Measurements from ENCODE around the gene GLIS1.

Gene GLIS1

GRCh38 chr1:53562291-53562980 lies 176.5 kb downstream of the GLIS1 start:
- Histone ChIP-seq H3K36me3 (replicated peaks) (no peaks in the 10 kb centered on the region), H3K27ac (no peak overlapping the region), H3K27me3 (replicated peaks) (no peaks in the 10 kb centered on the region), H3K4me3 (ENCODE audit: low read depth, low read length) (no peak overlapping the region)
- in situ Hi-C loops (cut with HindIII; ENCODE audit: low pct_ligation_motif_present, low sequenced_read_pairs), result no loop called here
- no peak for DNase-seq
- no peak for TF ChIP-seq CTCF (IDR thresholded peaks at IDR 0.05; ENCODE audit: low read depth, low read length, missing control alignments)

GRCh38 chr1:53561503-53562105 lies 177.4 kb downstream of the GLIS1 start:
- H3K36me3 ChIP-seq (replicated peaks), result peaks cover 3% of the 10 kb centered on the region
- no peak overlapping the region for H3K27ac ChIP-seq
- no peak overlapping the region for H3K4me3 ChIP-seq (ENCODE audit: low read depth, low read length)
- H3K27me3 ChIP-seq (replicated peaks), result no peaks in the 10 kb centered on the region
- TF ChIP-seq CTCF (IDR thresholded peaks at IDR 0.05; ENCODE audit: low read depth, low read length, missing control alignments), result no peak
- in situ Hi-C loops (cut with HindIII; ENCODE audit: low pct_ligation_motif_present, low sequenced_read_pairs), result no loop called here
- DNase-seq, result no peak

DNA sequence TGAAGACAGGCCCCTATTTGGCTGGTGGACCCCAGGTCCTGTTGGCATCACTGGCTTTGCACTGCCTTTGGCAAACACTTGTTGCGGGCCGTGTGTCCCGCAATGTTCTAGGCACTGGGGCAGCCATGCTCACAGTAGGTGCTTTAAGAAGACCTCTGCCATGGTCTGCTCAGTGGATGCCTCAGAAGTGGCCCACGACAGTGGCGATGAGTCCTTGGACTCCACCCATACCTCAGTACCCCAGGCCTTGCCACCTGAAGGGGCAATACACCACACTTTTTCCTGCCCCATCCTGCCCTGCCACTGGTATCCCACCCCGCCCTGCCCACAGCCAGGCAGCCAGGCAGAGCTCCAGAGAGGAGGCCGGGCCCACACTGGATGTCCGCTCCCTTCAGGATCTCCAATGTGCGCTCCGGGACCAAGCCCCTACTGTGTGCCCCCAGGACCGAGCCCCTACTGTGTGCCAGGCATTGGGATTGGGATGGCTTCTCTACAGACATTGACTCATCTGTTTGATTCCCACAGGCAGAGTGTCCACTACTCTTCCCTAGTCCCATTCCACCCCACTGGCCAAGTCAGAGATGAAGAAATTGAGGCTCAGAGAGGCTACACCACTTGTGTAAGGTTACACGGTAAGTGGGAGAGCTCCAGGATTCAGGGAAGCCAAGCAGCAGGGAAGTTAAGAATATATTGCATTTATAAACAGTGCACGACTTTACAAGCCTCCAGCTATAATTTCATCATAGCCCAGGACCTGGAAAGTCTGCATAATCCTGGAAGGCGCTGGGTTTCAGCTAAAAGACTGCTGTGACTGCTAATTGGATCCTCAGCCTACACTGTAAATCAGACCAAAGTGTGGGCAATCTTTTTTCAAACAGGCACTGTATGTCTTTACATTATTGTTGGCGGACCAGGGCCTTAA lies 178.1 kb downstream of the GLIS1 start:
- Histone ChIP-seq H3K36me3 (replicated peaks) (peaks cover 4% of the 10 kb centered on the region), H3K27me3 (replicated peaks) (no peaks in the 10 kb centered on the region), H3K27ac (no peak overlapping the region), H3K4me3 (ENCODE audit: low read depth, low read length) (no peak overlapping the region)
- TF ChIP-seq CTCF (IDR thresholded peaks at IDR 0.05; ENCODE audit: low read depth, low read length, missing control alignments), result no peak
- in situ Hi-C loops (cut with HindIII; ENCODE audit: low pct_ligation_motif_present, low sequenced_read_pairs), result no loop called here
- DNase-seq, result no peak

DNA sequence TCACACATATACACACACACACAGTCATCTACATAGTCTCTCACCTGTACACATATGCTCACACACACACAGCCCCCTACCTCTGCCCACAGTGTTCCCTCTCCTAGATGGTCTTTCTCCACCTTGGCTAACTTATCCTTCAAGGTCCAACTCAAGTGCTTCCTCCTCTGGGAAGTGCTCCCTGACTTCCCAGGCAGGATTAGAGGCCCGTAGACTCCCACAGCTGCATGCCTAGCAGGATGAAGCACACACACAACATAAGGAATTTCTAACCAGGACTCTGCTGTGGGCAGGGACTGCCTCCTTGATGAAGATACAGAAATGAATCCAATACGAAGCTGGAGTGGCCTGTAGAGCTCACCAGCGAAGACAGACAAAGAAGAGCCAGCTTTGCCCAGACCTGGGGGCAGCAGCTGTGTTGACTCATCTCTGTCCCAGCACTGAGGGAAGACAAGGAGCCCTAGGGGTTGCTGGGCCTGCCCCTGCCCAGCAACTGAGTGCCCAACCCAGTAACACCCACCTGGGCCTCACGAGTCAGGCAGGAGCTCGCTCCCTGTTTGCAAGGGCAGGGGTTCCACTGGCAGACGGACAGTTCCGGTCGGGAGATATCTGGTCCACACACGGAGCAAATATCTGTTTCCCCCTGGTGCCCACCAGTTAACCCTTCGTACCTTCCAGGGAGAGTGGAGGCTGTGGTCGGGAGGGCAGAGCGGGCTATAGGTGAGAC lies 178.9 kb downstream of the GLIS1 start:
- DNase-seq, result no peak
- Histone ChIP-seq H3K27ac (no peak overlapping the region), H3K27me3 (replicated peaks) (no peaks in the 10 kb centered on the region), H3K4me3 (ENCODE audit: low read depth, low read length) (no peak overlapping the region), H3K36me3 (replicated peaks) (peaks cover 4% of the 10 kb centered on the region)
- TF ChIP-seq CTCF (IDR thresholded peaks at IDR 0.05; ENCODE audit: low read depth, low read length, missing control alignments), result no peak
- in situ Hi-C loops (cut with HindIII; ENCODE audit: low pct_ligation_motif_present, low sequenced_read_pairs), result no loop called here

DNA sequence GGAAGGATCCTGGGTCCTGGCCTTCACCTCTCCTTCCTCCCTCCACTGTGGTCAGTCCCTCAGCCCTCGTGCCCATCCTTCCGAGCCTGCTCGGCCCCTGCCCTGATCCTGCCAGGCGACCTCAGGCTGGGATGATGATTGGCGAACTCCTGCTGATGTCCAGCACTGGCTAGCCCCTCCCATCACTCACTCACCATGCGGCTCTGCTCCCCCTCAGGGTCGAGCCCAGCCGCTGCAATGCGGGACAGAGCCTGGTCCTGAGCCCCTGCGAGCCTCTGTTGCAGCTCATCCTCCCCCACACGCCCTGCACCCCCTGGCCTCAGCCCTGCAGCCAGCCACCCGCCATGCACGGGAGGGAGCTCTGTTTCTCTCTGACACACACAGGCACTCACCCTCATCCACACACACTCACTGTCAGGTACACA lies 179.6 kb downstream of the GLIS1 start:
- peaks cover 4% of the 10 kb centered on the region for H3K36me3 ChIP-seq (replicated peaks)
- no peak for DNase-seq
- H3K4me3 ChIP-seq (ENCODE audit: low read depth, low read length), result no peak overlapping the region
- no peaks in the 10 kb centered on the region for H3K27me3 ChIP-seq (replicated peaks)
- in situ Hi-C loops (cut with HindIII; ENCODE audit: low pct_ligation_motif_present, low sequenced_read_pairs), result no loop called here
- TF ChIP-seq CTCF (IDR thresholded peaks at IDR 0.05; ENCODE audit: low read depth, low read length, missing control alignments), result no peak
- H3K27ac ChIP-seq, result no peak overlapping the region
